HEK293 (cell line): ENCODE results near the gene KDM3B.

Experiments
- CTCF ChIA-PET: fragments of 350-600 bp; formaldehyde crosslinking; extraction: SDS; loops from one replicate; lab custom pipeline; 2021; ENCODE audit warnings: antibody characterized with exemption; lab: Yijun Ruan, JAX
- POLR2A ChIA-PET: fragments of 300-600 bp; formaldehyde crosslinking; extraction: SDS; loops from one replicate; lab custom pipeline; 2020; ENCODE audit warnings: antibody characterized with exemption, inconsistent platforms; lab: Yijun Ruan, JAX
- H3K27ac ChIP-seq: fragments of 200-500 bp; sonication (Bioruptor generic); 2 replicates; pipeline ENCODE4 v1.5.1; 2014; ENCODE audit warnings: low read depth, low read length, control low read depth, inconsistent platforms; ENCODE audit errors: extremely low read depth
- H3K36me3 ChIP-seq, 2 experiments: fragments of 200-500 bp in 1 of 2; sonication (Bioruptor generic) in 1 of 2; 1 replicate in 1 of 2; 2 replicates in 1 of 2; pipeline ENCODE4 v1.5.1; 2014 to 2017; ENCODE audit warnings: inconsistent platforms in 2 of 2, low read length in 2 of 2; ENCODE audit not compliant: control insufficient read depth in 2 of 2, insufficient read depth in 1 of 2
- H3K4me1 ChIP-seq: fragments of 200-500 bp; sonication (Bioruptor generic); 2 replicates; pipeline ENCODE4 v1.5.1; 2014; ENCODE audit warnings: mild to moderate bottlenecking, low read length, inconsistent platforms; ENCODE audit not compliant: control insufficient read depth, insufficient read depth
- H3K4me3 ChIP-seq: 2 replicates; pipeline ENCODE4 v1.5.1; 2011; ENCODE audit warnings: low read depth, mild to moderate bottlenecking, control low read depth, low read length, moderate library complexity
- H3K9me3 ChIP-seq: fragments of 200-500 bp; sonication (Bioruptor generic); 2 replicates; pipeline ENCODE4 v1.5.1; 2014; ENCODE audit warnings: low read depth, low read length, inconsistent platforms; ENCODE audit not compliant: control insufficient read depth, insufficient read depth
- ATF2 ChIP-seq: fragments of 450-650 bp; formaldehyde crosslinking; IDR thresholded peaks from 2 replicates; pipeline ENCODE4 v1.5.1; 2016; ENCODE audit warnings: missing biosample characterization, missing genetic modification characterization, low read depth
- CTCF ChIP-seq: fragments of 450-650 bp; formaldehyde crosslinking; IDR thresholded peaks from 2 replicates; pipeline ENCODE4 v1.5.1; 2016; ENCODE audit warnings: missing biosample characterization, missing genetic modification characterization
- FEZF1 ChIP-seq: fragments of 450-650 bp; formaldehyde crosslinking; IDR thresholded peaks from 2 replicates; pipeline ENCODE4 v1.5.1; 2016; ENCODE audit warnings: missing biosample characterization, missing genetic modification characterization
- GLI4 ChIP-seq: fragments of 450-650 bp; formaldehyde crosslinking; IDR thresholded peaks from 2 replicates; pipeline ENCODE4 v1.5.1; 2016; ENCODE audit warnings: missing biosample characterization, missing genetic modification characterization
- HIC1 ChIP-seq: fragments of 450-650 bp; formaldehyde crosslinking; IDR thresholded peaks from 2 replicates; pipeline ENCODE4 v1.5.1; 2016; ENCODE audit warnings: missing biosample characterization, missing genetic modification characterization
- PBX3 ChIP-seq: sonication (generic); formaldehyde crosslinking; IDR thresholded peaks from 2 replicates; pipeline ENCODE4 v1.8.1; 2022; ENCODE audit warnings: mild to moderate bottlenecking, moderate library complexity, missing genetic modification reagents
- TSHZ1 ChIP-seq: fragments of 450-650 bp; formaldehyde crosslinking; IDR thresholded peaks from 2 replicates; pipeline ENCODE4 v1.5.1; 2016; ENCODE audit warnings: missing biosample characterization, missing genetic modification characterization, borderline replicate concordance
- WT1 ChIP-seq: fragments of 450-650 bp; formaldehyde crosslinking; IDR thresholded peaks from 2 replicates; pipeline ENCODE4 v1.5.1; 2016; ENCODE audit warnings: missing biosample characterization, missing genetic modification characterization
- ZNF184 ChIP-seq: fragments of 450-650 bp; IDR thresholded peaks from 2 replicates; pipeline ENCODE4 v1.5.1; 2018; ENCODE audit warnings: missing biosample characterization, mild to moderate bottlenecking, missing genetic modification characterization
- ZNF23 ChIP-seq: fragments of 450-650 bp; formaldehyde crosslinking; IDR thresholded peaks from 2 replicates; pipeline ENCODE4 v1.5.1; 2016; ENCODE audit warnings: missing biosample characterization, missing genetic modification characterization, borderline replicate concordance
- ZNF521 ChIP-seq: fragments of 450-650 bp; formaldehyde crosslinking; IDR thresholded peaks from 2 replicates; pipeline ENCODE4 v1.5.1; 2017; ENCODE audit warnings: missing biosample characterization, mild to moderate bottlenecking, missing genetic modification characterization
- ZNF571 ChIP-seq: fragments of 450-650 bp; formaldehyde crosslinking; IDR thresholded peaks from 2 replicates; pipeline ENCODE4 v1.5.0; 2017; ENCODE audit warnings: missing biosample characterization, missing genetic modification characterization
- ZNF600 ChIP-seq: fragments of 450-650 bp; formaldehyde crosslinking; IDR thresholded peaks from 2 replicates; pipeline ENCODE4 v1.5.1; 2016; ENCODE audit warnings: missing biosample characterization, missing genetic modification characterization

KDM3B gene

GRCh38 chr5:138369706-138370105 lies 17.2 kb downstream of the KDM3B start:
- H3K4me3 ChIP-seq: no peak overlapping the region
- no peak overlapping the region for H3K27ac ChIP-seq
- H3K9me3 ChIP-seq: no peaks in the 10 kb centered on the region
- peaks cover 20% of the 10 kb centered on the region for H3K4me1 ChIP-seq
- H3K36me3 ChIP-seq: peaks cover 4 to 13% of the 10 kb centered on the region in 2 experiments
- TF ChIP-seq TSHZ1 (tag by site-specific recombination) (no peak), ZNF521 (tag by site-specific recombination) (no peak), FEZF1 (tag by site-specific recombination) (no peak), ZNF23 (no peak), ZNF184 (tag by site-specific recombination) (no peak), CTCF (tag by site-specific recombination) (no peak)
- CTCF ChIA-PET: interaction anchor here (0.6 to 7.6 kb wide), 4 partner anchors 8 to 161 kb away, joined by 3 to 94 read pairs (median 3); partner anchors contain the start of genes CDC25C and KDM3B
- POLR2A ChIA-PET: interaction anchor here (1.3 to 1.8 kb wide), 3 partner anchors 16 to 38 kb away, joined by 4 to 7 read pairs (median 5); partner anchors contain the start of genes CDC25C and FAM53C

- Histone ChIP-seq H3K4me1 (peaks cover 19% of the 10 kb centered on the region), H3K4me3 (no peak overlapping the region), H3K27ac (no peak overlapping the region), H3K9me3 (no peaks in the 10 kb centered on the region), H3K36me3 (peaks cover 8 to 17% of the 10 kb centered on the region in 2 experiments)
- ChIA-PET CTCF (interaction anchor here (0.6 to 7.6 kb wide), 5 partner anchors 17 to 161 kb away, joined by 3 to 94 read pairs (median 3); partner anchors contain the start of genes CDC25C and KDM3B), POLR2A (interaction anchor here (1.8 kb wide), 1 partner anchor 33 kb away, joined by 7 read pairs; the partner anchor contains the start of gene FAM53C)
- TF ChIP-seq HIC1 (0 out of 2 replicates have a peak, but pooled peaks have one; percentile 28), ATF2 (tag by site-specific recombination) (peak; percentile 33; the same call in 1 of the 2 replicates), GLI4 (tag by site-specific recombination) (no peak), ZNF571 (tag by site-specific recombination) (no peak), PBX3 (CRISPR knock-in tag) (no peak), WT1 (no peak), ZNF600 (peak; percentile 18; the same call in 1 of the 2 replicates)
Measured at GRCh38 chr5:138370537-138370936, 18.1 kb downstream of the KDM3B start.
